HG03521 (cell line): ENCODE measurements around the gene RERE.
"Not testable (repeated sequence)": the region's sequence is repeated elsewhere in the genome, so short reads cannot be mapped to it uniquely, and the experiment has no call there.

Experiments
- ATAC-seq: cut with Tn5 transposase; IDR thresholded peaks from one replicate; pipeline ENCODE4 v1.9.1; 2021; ENCODE audit warnings: mild to moderate bottlenecking, moderate library complexity; ENCODE audit not compliant: unreplicated experiment

RERE gene

DNA sequence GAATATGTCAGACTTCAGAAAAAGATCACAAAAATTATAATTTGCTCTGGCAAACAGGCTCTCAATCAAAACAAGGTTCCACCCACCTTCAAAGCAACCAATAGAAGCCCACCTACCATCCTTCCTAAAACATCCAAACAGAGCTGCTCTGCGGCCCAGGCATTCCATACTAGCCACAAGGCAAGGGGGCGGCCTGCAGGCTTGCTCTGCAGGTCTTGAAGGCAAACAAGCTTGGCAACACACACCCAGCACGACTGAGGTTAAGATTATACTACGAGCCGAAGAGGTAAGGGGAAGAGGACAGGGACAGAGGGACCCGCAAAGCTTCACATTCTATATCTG is 292.3 kb downstream of the RERE start:
- no peak for ATAC-seq

DNA sequence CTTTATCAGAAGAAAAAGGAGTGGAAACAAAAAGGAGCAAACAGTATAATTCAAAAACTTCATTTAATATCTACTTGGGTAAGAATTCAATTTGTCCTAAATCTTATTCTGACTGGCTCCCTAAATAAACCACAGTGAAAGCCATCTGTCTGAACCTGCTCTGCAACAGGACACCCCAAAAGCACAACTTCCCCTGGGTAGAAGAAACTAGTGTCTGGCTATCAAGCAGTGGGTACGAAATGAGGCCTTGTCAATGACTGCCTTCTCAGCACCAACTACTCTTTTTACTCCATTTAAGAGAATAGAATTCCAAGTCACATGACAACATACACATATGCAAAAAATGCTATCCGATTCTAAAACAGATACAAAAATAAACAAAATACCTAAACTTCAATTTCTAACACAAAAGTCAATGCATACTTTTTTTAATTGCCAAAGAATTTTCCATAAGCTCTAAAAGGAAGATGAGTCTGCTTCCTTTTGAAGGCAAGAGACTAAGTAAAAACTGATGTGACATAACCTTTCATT is 292.7 kb downstream of the RERE start:
- no peak for ATAC-seq

DNA sequence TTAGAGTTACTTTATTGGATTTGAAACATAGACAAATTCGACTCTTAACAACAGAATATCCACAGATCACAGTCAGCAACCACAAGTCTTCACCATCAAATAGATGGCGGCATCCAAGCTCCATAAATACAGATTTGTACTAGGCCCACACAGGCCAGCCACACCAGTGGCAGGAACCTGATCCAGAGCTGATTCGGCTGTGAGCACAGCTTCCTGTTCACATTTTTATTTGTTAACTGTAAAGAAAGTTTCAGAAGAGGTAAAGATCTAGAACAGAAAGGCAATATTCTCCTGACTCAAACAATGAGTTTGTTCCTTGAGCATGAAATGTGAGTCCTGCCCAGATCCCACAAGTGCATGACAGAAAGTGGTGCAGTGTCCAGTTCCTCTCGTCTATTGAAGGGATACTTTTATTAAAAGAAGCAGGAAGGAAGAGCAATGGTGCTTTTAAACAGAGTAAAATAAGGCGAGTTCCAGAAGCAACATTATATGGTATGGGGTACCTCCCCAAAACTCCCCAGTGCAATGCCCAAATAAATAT is 293.7 kb downstream of the RERE start:
- no peak for ATAC-seq

GRCh38 chr1:8520483-8520966 is 296.9 kb downstream of the RERE start:
- no peak for ATAC-seq

GRCh38 chr1:8519167-8519566 is 298.3 kb downstream of the RERE start:
- no peak for ATAC-seq

GRCh38 chr1:8518490-8518801 is 299.0 kb downstream of the RERE start:
- ATAC-seq, result no peak

GRCh38 chr1:8517661-8518489 is 299.6 kb downstream of the RERE start:
- no peak for ATAC-seq

- ATAC-seq, result no peak
Observed at GRCh38 chr1:8516793-8517556, 300.5 kb downstream of the RERE start.

GRCh38 chr1:8516278-8516777 is 301.1 kb downstream of the RERE start:
- ATAC-seq, result no peak

DNA sequence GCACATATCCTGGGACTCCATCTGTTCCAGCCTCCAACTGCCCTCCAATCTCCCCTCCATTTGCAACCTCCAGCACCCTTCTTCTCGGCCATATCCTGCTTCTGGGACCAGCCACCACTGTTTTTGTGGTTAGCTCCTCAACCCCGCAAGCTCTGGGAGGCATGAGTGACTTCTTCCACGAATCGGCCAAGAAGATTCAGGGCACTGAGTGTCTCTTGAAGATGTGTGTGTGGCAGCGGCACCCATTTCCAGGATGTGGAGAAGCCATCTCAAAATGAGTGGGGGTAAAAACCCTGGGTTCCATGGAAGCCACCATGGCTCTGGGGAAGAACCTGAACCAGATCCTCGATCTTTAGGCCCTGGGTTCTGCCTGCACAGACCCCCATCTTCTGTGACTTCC is 304.9 kb downstream of the RERE start:
- ATAC-seq, result no peak

- no peak for ATAC-seq
Observed at GRCh38 chr1:8510041-8510823, 307.2 kb downstream of the RERE start.

- no peak for ATAC-seq
Observed at GRCh38 chr1:8509579-8509978, 307.9 kb downstream of the RERE start.

GRCh38 chr1:8506995-8507615 is 310.3 kb downstream of the RERE start:
- ATAC-seq, result no peak

DNA sequence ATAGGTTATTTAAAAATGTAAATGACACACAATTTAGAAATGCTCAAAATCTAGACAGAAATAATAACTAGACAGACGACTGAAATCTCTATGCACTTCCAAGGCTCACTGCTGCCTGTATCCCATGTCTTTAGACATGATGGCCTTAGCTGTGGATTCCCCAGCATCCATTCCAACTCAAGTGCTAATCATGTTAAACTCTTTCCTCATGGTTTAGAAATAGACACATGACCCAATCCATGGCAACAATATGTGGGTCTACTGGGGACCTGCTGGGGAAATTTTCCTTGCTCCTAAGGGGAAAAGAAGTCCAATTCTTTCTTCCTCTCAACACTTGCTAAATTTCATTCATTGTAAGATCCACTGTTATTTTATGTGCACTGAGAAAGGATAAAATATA is 311.0 kb downstream of the RERE start:
- no peak for ATAC-seq

DNA sequence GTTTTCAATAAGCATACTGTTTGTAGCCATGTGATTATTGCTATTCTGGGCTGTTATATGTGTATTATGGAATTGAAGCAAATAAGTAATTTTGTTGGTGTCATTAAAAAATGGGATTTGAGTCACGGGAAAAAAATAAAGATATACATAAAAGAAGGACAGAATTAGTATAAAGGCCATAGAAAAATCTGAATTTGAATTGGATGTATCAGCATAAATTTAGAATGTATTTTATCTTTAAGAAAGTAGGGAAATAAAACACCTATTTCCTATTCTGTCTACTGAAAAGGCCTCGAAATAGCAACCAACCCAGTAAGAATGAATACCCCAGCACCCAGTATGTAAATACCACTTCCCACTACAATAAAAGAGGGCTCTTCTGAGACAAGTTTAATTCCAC is 313.6 kb downstream of the RERE start:
- ATAC-seq, result no peak

DNA sequence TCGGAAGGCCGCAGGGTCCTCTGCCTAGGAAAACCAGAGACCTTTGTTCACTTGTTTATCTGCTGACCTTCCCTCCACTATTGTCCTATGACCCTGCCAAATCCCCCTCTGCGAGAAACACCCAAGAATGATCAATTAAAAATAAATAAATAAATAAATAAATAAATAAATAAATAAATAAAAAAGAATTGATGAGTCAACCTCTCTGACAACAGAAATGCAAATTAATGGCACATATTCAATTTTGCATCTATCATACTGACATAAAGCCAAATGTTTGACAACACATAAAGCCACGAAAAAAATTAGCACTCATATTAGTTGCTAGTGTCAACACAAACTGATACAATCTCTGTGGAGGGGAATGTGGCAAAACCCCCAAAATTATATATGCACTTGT is 314.5 kb downstream of the RERE start:
- ATAC-seq, result not testable (repeated sequence)

DNA sequence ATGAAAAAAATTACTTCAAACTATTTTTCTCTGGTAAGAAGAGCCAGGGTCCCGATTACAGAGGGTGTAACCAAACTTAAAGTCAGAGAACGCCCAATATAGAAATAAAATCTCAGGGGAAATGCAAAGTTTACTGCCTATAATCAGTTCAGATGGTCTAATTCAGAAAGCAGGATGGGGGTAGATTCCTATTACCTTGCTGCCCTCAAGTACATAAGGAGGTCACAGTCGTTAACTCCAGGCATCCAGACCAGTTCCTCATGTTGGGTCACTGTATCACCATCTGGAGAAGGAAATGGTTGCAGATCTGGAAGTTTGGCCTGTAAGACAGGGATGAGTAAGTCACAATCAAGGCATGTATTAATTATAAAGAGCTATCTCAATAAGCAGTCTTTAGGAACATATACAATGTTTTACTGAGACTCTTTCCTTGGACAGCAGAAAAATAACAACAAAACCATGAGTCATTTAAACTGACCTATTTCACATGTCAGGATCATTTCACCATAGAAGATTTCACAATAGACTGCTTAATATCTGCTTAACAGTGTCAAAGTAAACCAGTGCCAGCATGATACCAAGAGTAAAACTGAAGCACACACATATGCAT is 320.1 kb downstream of the RERE start:
- no peak for ATAC-seq

- no peak for ATAC-seq
Observed at GRCh38 chr1:8496473-8496872, 321.0 kb downstream of the RERE start.

DNA sequence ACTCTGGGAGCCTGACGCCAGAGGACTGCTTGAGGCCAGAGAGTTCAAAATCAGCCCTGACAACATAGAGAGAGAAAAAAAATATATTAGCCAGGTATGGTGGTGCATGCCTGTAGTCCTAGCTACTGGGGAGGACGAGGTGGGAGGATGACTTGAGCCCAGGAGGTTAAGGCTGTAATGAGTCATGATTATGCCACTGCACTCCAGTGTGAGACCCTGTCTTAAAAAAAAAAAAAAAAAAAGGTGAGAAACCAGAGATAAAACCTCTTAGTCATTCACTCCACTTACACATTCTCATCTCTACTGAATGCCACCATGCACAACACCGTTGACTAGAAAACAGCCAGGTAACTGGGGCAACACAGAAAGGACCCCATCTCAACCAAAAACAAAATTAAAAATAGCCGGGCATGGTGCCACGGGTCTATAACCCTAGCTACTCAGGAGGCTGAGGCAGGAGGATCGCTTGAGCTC is 321.5 kb downstream of the RERE start:
- ATAC-seq, result no peak

DNA sequence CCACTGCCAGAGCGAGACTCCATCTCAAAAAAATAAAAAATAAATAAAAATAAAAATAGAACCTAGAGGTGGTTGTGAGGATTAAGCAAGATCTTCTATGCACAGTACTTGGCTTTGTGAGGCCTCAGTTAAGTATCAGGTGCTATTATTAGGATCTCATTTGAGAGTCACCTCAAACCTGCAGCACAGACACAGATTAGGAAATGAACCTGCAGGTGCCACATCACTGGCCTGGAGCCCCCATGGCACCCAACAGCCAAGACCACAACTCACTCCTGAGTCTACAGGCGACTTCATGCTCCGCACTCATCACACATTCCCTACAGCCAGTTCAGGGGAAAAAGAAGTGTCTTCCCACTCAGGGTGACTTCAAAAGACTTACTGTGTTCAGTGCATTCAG is 322.8 kb downstream of the RERE start:
- no peak for ATAC-seq
